ENCODE measurements around the gene SPON1. TPM values are rescaled to one million over a fixed set of nuclear protein-coding genes. Genes with fewer than 3 reads are reported as not detected.

Gene SPON1
- total and polyA plus RNA-seq, 2 of the 8 experiments (the other 6 are each of a cell fraction or from before 2014, with no cell fraction given): 1.5 to 5.4 TPM

DNA sequence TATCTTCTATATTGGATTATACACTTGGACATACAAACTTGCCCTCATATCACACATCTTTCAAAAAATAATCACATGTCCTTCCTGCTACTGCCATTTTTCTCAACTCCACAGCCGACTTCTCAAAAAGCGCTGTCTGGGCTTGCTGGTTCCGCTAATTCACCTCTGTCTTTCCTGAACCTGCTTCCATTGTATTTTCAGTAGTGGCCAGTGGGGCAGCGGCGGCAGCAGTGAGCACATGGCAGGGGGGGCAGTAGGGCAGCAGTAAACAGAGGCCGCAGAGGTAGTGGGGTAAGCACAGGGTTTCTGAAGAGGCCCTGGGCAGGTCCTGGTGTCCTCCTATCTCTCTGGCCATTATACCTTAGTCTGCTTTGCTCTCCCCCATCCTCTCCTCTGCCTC is 270.1 kb downstream of the SPON1 start (continued):
- no peak for TF ChIP-seq CHD1 (IDR thresholded peaks at IDR 0.05; ENCODE audit: low read depth, low read length)
